ENCODE data around the gene GALR3.

Gene GALR3

DNA sequence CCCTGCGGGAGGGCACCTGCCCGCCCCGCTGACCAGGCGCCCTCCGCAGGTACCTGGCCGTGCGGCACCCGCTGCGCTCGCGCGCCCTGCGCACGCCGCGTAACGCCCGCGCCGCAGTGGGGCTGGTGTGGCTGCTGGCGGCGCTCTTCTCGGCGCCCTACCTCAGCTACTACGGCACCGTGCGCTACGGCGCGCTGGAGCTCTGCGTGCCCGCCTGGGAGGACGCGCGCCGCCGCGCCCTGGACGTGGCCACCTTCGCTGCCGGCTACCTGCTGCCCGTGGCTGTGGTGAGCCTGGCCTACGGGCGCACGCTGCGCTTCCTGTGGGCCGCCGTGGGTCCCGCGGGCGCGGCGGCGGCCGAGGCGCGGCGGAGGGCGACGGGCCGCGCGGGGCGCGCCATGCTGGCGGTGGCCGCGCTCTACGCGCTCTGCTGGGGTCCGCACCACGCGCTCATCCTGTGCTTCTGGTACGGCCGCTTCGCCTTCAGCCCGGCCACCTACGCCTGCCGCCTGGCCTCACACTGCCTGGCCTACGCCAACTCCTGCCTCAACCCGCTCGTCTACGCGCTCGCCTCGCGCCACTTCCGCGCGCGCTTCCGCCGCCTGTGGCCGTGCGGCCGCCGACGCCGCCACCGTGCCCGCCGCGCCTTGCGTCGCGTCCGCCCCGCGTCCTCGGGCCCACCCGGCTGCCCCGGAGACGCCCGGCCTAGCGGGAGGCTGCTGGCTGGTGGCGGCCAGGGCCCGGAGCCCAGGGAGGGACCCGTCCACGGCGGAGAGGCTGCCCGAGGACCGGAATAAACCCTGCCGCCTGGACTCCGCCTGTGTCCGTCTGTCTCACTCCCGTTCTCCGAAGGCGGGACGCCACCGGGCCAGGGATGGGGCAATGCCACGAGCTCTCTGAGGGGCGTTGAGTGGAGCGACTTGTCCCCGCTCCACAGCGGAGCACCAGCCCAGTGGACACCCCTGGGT, 1.8 kb downstream of the GALR3 start:
- peak; percentile 65 for DNase-seq (ENCODE audit: low spot score)

DNA sequence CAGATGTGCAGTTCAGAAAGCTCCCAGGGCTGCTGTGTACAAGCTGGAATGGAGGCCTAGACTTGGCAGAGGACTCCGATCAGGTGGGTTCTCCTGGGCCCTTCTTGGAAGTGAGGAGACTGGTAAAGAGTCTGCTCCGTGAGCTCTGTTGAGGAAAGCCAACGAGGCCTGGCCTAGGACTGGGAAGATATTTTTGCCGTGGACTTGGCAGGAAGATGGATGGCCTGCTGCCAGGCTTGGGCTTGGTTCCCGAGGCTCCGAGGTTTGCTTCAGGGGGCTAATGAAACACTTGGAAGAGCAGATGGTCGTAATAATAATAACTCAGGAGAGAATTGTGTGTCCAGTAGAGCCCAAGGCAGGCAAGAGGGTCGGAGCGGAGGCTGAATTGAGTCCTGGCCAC, 3.9 kb downstream of the GALR3 start:
- peak; percentile 89 for DNase-seq (ENCODE audit: low spot score)

DNA sequence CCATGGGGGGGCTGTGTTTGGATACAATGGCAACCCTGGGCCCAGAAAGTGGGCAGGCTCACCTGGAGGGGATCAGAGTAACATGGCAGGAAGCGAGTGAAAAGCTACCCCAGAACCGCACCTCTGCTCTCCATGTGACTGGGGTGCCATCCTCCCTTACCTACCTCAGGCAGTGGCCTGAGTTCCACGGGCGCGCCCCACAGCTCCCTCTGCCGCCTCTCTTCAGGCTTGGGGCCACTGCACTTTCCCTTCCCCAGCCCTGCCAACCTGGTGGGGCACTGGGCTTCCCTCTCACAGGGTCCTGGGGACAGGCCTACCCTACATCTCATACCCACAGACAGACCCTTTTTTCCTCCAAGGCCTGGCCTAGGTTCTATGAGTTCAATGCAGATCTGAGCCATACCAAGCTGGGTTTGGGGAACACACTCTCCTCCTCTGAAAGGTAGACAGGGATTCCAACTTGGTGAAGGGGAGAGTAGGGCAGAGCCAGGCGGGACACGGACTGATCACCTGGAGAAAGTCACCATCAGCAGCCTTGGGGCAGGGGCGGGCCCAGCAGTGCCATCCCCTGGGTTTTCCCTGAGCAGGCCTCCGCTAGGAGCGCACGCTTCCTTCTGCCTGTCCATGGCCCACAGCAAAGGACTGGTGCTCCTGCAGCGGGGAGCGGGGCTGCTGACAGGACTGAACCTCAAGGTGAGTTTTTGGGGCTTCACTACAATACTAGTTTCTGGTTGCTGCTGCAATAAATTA, 7.1 kb downstream of the GALR3 start:
- DNase-seq (ENCODE audit: low spot score), result no peak

GRCh38 chr22:37831472-37831871, 8.3 kb downstream of the GALR3 start:
- no peak for DNase-seq (ENCODE audit: low spot score)

DNA sequence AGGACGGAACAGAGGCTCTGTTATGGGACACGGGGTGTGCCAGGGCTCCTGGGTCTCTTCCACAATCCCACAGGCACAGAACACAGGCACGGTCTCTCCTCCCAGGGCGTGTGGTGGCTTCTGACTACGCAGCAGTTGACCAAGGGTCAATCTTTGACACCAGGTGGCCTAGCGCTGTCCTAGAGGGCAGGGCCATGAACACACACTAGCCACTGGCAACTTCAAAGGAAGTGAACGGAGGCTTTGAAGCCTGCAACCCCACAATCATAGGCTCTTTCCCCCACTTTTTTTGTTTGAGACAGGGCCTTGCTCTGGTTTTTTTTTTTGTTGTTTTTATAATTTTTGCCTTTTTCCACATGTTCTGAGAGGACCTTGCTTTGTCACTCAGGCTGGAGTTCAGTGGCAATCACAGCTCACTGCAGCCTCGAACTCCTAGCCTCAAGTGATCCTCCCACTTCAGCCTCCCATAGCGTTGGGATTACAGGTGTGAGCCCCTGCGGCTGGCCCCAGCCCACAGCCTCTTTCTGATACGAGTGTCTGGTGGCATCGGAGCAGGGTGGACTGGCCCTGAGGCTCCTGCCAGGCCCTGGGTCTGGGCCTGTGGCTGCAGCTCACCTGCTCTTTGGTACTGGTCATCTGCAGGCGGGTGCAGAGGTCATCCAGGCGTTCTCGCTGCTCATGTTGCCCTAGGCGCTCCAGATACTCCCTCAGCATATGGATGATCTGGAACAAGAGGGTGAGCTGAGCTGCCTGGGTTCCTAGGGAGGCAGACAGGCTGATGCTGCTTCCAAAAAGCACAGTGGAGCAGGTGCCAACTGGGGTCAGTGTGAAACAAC, 9.1 kb downstream of the GALR3 start:
- DNase-seq (ENCODE audit: low spot score), result no peak

GRCh38 chr22:37842015-37842793, 19.0 kb downstream of the GALR3 start:
- no peak for DNase-seq (ENCODE audit: low spot score)

- no peak for DNase-seq (ENCODE audit: low spot score)
Measured at GRCh38 chr22:37843741-37844089, 20.5 kb downstream of the GALR3 start.

- DNase-seq (ENCODE audit: low spot score), result no peak
Measured at GRCh38 chr22:37844904-37845329, 21.7 kb downstream of the GALR3 start.

GRCh38 chr22:37846433-37846832, 23.3 kb downstream of the GALR3 start:
- no peak for DNase-seq (ENCODE audit: low spot score)

DNA sequence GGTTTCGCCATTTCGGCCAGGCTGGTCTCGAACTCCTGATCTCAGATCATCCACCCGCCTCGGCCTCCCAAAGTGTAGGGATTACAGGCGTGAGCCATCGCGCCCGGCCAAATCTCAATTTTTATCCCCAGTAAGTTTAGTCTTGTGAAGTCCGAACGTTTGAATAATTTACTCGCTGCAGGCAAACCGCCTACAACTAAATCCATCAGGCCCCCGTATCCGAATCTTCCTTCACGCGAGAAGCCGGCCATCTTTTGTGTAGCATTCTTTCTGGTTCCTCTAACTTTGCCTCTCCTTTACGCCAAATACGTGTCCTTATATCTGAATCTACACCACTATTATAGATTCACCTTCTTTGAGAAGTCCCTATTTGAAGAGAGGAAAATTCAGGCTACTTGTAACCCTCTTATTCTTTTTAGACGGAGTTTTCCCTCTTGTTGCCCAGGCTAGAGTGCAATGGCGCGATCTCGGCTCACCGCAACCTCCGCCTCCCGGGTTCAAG, 25.5 kb downstream of the GALR3 start:
- DNase-seq (ENCODE audit: low spot score), result no peak

DNA sequence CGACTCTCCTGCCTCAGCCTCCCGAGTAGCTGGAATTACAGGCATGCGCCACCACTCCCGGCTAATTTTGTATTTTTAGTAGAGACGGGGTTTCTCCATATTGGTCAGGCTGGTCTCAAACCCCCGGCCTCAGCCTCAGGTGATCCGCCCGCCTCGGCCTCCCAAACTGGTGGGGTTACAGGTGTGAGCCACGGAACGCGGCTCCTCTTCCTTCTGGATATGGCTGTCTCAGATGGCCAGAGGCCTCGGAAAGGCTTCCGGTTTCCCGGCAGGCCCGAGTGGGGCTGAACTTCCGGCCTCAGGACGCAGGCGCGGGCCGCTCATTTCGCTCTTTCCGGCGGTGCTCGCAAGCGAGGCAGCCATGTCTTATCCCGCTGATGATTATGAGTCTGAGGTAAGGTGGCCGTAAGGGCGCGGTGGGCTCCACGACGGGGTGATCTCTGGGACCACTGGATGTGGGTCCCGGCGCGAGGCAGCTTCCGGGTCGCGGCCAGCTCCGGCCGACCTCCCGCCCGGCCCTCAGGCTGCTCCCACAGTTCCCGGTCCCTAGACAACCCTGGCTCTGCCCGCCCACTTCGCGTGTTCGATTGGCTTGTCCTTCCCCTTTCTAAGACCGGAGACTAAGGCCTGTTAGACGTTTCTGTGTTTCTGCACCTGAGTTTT, 26.0 kb downstream of the GALR3 start, which contains the start of gene EIF3L:
EIF3L (plus strand) TSS at position 331 of the 663 bp plus-strand sequence; CDS start at position 362, 31 bp downstream.
- peak; percentile 92 for DNase-seq (ENCODE audit: low spot score)

DNA sequence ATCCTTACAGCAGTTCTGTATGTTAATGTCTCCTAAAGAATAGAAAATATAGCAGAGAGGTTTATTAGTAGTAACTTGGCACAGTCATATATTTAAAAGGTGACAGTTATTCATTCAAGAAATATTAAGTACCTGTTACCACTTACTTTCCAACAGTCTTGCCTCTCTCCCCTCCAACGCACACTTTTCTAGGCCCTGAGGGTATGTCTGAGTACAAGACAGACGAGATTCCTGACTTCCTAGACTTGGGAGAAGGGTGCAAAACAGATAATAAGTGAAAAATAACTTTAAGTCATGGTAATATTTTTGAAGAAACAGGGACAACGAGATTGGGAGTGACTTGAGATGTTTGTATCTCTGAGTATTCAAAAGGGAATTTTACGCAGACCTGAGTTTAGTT, 27.6 kb downstream of the GALR3 start:
- DNase-seq (ENCODE audit: low spot score), result no peak

DNA sequence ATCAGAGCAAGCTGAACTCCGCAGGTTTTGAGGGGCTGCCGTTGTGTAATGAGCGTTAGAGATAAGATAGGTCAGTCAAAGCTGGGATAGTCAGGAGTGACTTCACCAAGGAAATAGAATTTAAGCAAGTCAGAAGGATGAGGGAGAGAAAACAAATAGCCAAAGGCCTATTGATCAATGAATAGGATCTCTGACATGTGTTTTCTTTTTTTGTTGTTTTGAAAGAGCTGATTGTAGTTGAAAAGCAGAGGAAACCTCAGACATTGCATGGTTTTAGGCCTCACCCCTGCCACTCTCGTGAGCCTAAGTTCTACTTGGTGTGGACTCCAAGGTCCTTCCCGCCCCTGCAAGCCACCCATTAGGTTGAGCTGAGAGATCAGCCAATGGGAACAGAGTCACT, 29.2 kb downstream of the GALR3 start:
- DNase-seq (ENCODE audit: low spot score), result no peak

DNA sequence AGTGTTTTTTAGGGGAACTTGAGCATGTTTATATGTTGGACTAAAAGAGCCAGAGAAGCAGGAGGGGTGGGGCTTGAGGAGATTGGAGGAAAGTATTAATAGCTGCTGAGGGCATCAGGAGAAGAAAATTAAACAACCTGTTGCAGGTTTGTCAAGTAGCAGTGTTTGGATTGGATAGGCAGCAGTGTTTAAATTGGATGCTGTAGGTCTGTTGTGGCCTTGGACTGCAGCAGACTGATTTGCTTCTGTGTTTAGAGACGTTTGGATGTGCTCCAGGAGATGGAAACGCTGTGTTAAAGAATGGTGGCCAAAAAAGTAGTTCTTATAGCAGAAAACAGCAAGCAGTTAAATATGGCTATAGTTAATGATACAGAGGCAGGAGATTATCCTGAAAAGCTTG, 31.8 kb downstream of the GALR3 start:
- DNase-seq (ENCODE audit: low spot score), result no peak

DNA sequence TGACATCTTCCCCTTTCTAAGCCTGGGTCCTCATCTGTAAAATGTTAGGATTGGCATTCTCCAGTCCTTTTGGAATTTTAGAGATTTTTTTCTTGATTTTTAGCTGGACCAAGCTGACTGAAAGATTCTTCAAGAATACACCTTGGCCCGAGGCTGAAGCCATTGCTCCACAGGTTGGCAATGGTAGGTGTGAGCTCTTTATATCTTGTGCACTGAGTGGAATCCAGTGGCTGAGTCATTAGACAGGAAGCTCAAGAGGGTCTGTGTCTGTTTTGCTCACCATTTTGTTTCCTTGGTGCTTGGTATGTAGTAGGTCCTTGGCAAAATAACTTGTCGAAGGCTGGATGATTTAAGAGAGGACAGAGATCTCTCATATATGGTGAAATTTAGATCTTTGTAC, 32.3 kb downstream of the GALR3 start:
- DNase-seq (ENCODE audit: low spot score), result no peak

- DNase-seq (ENCODE audit: low spot score), result no peak
Measured at GRCh38 chr22:37860796-37861421, 37.7 kb downstream of the GALR3 start.

- DNase-seq (ENCODE audit: low spot score), result no peak
Measured at GRCh38 chr22:37862570-37863325, 39.6 kb downstream of the GALR3 start.

GRCh38 chr22:37865510-37865909, 42.3 kb downstream of the GALR3 start:
- DNase-seq (ENCODE audit: low spot score), result no peak

- no peak for DNase-seq (ENCODE audit: low spot score)
Measured at GRCh38 chr22:37870273-37870672, 47.1 kb downstream of the GALR3 start.
